A673 (cell line): ENCODE results near the gene LMBRD1.

Experiments used
- EZH2 ChIP-seq: fragments of 200-600 bp; sonication (generic); IDR thresholded peaks from 2 replicates; pipeline ENCODE4 v1.6.1; 2017; ENCODE audit warnings: borderline replicate concordance, low read depth, mild to moderate bottlenecking, mixed read lengths, antibody characterized with exemption, low read length; ENCODE audit not compliant: poor library complexity, severe bottlenecking
- TF ChIP-seq, protein P1 (sequence below): fragments of 300-800, 200-600 bp; sonication (generic); conservative IDR thresholded peaks from 2 replicates; pipeline ENCODE4 v1.5.1; 2017; ENCODE audit warnings: low read depth, mild to moderate bottlenecking, antibody characterized with exemption, low read length, moderate library complexity, mixed read lengths

- TF ChIP-seq, protein P1, sequence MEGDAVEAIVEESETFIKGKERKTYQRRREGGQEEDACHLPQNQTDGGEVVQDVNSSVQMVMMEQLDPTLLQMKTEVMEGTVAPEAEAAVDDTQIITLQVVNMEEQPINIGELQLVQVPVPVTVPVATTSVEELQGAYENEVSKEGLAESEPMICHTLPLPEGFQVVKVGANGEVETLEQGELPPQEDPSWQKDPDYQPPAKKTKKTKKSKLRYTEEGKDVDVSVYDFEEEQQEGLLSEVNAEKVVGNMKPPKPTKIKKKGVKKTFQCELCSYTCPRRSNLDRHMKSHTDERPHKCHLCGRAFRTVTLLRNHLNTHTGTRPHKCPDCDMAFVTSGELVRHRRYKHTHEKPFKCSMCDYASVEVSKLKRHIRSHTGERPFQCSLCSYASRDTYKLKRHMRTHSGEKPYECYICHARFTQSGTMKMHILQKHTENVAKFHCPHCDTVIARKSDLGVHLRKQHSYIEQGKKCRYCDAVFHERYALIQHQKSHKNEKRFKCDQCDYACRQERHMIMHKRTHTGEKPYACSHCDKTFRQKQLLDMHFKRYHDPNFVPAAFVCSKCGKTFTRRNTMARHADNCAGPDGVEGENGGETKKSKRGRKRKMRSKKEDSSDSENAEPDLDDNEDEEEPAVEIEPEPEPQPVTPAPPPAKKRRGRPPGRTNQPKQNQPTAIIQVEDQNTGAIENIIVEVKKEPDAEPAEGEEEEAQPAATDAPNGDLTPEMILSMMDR: no peak
- TF ChIP-seq EZH2: no peak
These were observed 4.5 kb downstream of the LMBRD1 start for GRCh38 chr6:69792292-69792691.
